MM.1S (cell line): ENCODE data around the gene REEP1.

ENCODE experiments used
- DNase-seq: peaks from one replicate; pipeline ENCODE4 v3.0.0-alpha.2; 2015
- H2AFZ ChIP-seq: fragments of 300-600 bp; sonication (generic); 2 replicates; pipeline ENCODE4 v1.6.0; 2016; ENCODE audit warnings: antibody characterized with exemption, low read length
- H3F3A ChIP-seq: fragments of 300-600 bp; sonication (generic); 2 replicates; pipeline ENCODE4 v1.6.1; 2016; ENCODE audit warnings: mild to moderate bottlenecking, antibody characterized with exemption, low read length, moderate library complexity, mixed read lengths; ENCODE audit not compliant: insufficient read depth
- H3K27ac ChIP-seq: fragments of 300-600 bp; sonication (generic); 2 replicates; pipeline ENCODE4 v1.5.1; 2016; ENCODE audit warnings: mild to moderate bottlenecking, low read length
- H3K27me3 ChIP-seq: fragments of 300-600 bp; sonication (generic); replicated peaks from 2 replicates; pipeline ENCODE4 v1.6.0; 2016; ENCODE audit warnings: low read length; ENCODE audit not compliant: insufficient read depth
- H3K36me3 ChIP-seq: fragments of 300-600 bp; sonication (generic); replicated peaks from 2 replicates; pipeline ENCODE4 v1.6.1; 2016; ENCODE audit warnings: mild to moderate bottlenecking, low read length, mixed read lengths; ENCODE audit not compliant: insufficient read depth
- H3K4me1 ChIP-seq: fragments of 300-600 bp; sonication (generic); 2 replicates; pipeline ENCODE4 v1.6.1; 2016; ENCODE audit warnings: low read length, mixed read lengths
- H3K4me2 ChIP-seq: fragments of 300-600 bp; sonication (generic); 2 replicates; pipeline ENCODE4 v1.6.0; 2016; ENCODE audit warnings: low read depth, low read length
- H3K4me3 ChIP-seq: fragments of 300-600 bp; sonication (generic); 2 replicates; pipeline ENCODE4 v1.5.1; 2016; ENCODE audit warnings: low read length, mixed read lengths
- H3K79me2 ChIP-seq: fragments of 300-600 bp; sonication (generic); 2 replicates; pipeline ENCODE4 v1.6.1; 2016; ENCODE audit warnings: mixed run types, low read length, mixed read lengths
- H3K9ac ChIP-seq: fragments of 300-600 bp; sonication (generic); 2 replicates; pipeline ENCODE4 v1.6.1; 2016; ENCODE audit warnings: low read length, mixed read lengths
- H3K9me2 ChIP-seq: fragments of 300-600 bp; sonication (generic); replicated peaks from 2 replicates; pipeline ENCODE4 v1.6.1; 2016; ENCODE audit warnings: mild to moderate bottlenecking, low read length, mixed read lengths; ENCODE audit not compliant: insufficient read depth
- H3K9me3 ChIP-seq: fragments of 300-600 bp; sonication (generic); replicated peaks from 2 replicates; pipeline ENCODE4 v1.6.1; 2016; ENCODE audit warnings: mild to moderate bottlenecking, low read length, mixed read lengths; ENCODE audit not compliant: insufficient read depth
- H4K20me1 ChIP-seq: fragments of 300-600 bp; sonication (generic); 2 replicates; pipeline ENCODE4 v1.6.1; 2016; ENCODE audit warnings: mild to moderate bottlenecking, low read length, moderate library complexity, mixed read lengths; ENCODE audit not compliant: insufficient read depth
- EZH2 ChIP-seq: fragments of 300-600 bp; sonication (generic); optimal IDR thresholded peaks from 2 replicates; pipeline ENCODE3; 2017; ENCODE audit warnings: low read depth, mild to moderate bottlenecking, antibody characterized with exemption, low read length, mixed read lengths
- EZH2phosphoT487 ChIP-seq: fragments of 300-600 bp; sonication (generic); IDR thresholded peaks from 2 replicates; pipeline ENCODE4 v1.6.1; 2018; ENCODE audit warnings: antibody characterized with exemption, low read length
- TF ChIP-seq, protein P1 (sequence below): fragments of 300-600 bp; sonication (generic); IDR thresholded peaks from 2 replicates; pipeline ENCODE4 v1.5.1; 2016; ENCODE audit warnings: antibody characterized with exemption, low read length, mixed read lengths

Gene REEP1

GRCh38 chr2:86195808-86196387 is 141.5 kb downstream of the REEP1 start:
- H4K20me1 ChIP-seq, result peaks cover 11% of the 10 kb centered on the region; the same call in 1 of the 2 replicates
- no peak for DNase-seq
- peaks cover 63% of the 10 kb centered on the region for H3K79me2 ChIP-seq
- peaks cover 26% of the 10 kb centered on the region for H3F3A ChIP-seq
- no peaks in the 10 kb centered on the region for H3K9me2 ChIP-seq
- no peaks in the 10 kb centered on the region for H3K27me3 ChIP-seq
- peak overlapping the region; percentile 99 for H3K9ac ChIP-seq
- H3K9me3 ChIP-seq, result no peaks in the 10 kb centered on the region
- peak overlapping the region; percentile 91 for H3K4me2 ChIP-seq
- H3K27ac ChIP-seq, result peak overlapping the region; percentile 99
- 0 out of 2 replicates have a peak, but pooled peaks cover 2% of the 10 kb centered on the region for H3K36me3 ChIP-seq
- H3K4me1 ChIP-seq, result peaks cover 23% of the 10 kb centered on the region
- peak overlapping the region; percentile 98 for H3K4me3 ChIP-seq
- H2AFZ ChIP-seq, result peak overlapping the region; percentile 77
- TF ChIP-seq EZH2phosphoT487 (no peak), EZH2 (no peak)
- TF ChIP-seq, protein P1, sequence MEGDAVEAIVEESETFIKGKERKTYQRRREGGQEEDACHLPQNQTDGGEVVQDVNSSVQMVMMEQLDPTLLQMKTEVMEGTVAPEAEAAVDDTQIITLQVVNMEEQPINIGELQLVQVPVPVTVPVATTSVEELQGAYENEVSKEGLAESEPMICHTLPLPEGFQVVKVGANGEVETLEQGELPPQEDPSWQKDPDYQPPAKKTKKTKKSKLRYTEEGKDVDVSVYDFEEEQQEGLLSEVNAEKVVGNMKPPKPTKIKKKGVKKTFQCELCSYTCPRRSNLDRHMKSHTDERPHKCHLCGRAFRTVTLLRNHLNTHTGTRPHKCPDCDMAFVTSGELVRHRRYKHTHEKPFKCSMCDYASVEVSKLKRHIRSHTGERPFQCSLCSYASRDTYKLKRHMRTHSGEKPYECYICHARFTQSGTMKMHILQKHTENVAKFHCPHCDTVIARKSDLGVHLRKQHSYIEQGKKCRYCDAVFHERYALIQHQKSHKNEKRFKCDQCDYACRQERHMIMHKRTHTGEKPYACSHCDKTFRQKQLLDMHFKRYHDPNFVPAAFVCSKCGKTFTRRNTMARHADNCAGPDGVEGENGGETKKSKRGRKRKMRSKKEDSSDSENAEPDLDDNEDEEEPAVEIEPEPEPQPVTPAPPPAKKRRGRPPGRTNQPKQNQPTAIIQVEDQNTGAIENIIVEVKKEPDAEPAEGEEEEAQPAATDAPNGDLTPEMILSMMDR, result no peak

GRCh38 chr2:86195055-86195807 is 142.2 kb downstream of the REEP1 start, which contains the start of gene IMMT:
Gene IMMT (minus strand): TSS chr2:86195462. CDS start chr2:86195382, 80 bp downstream.
- Histone ChIP-seq H3K79me2 (peaks cover 63% of the 10 kb centered on the region), H3K9me3 (no peaks in the 10 kb centered on the region), H2AFZ (peak within 1 kb of the TSS; percentile 77), H3K4me2 (peak within 1 kb of the TSS; percentile 91), H3F3A (peaks cover 26% of the 10 kb centered on the region), H3K9me2 (no peaks in the 10 kb centered on the region), H3K4me3 (peak within 1 kb of the TSS; percentile 98), H3K36me3 (0 out of 2 replicates have a peak, but pooled peaks cover 2% of the 10 kb centered on the region), H3K27ac (peak within 1 kb of the TSS; percentile 99), H3K27me3 (no peaks in the 10 kb centered on the region), H3K9ac (peak within 1 kb of the TSS; percentile 99), H4K20me1 (peaks cover 14% of the 10 kb centered on the region; the same call in 1 of the 2 replicates), H3K4me1 (peaks cover 19% of the 10 kb centered on the region)
- TF ChIP-seq, protein P1, result no peak
- TF ChIP-seq EZH2phosphoT487 (no peak), EZH2 (no peak)
- DNase-seq, result peak; percentile 95

DNA sequence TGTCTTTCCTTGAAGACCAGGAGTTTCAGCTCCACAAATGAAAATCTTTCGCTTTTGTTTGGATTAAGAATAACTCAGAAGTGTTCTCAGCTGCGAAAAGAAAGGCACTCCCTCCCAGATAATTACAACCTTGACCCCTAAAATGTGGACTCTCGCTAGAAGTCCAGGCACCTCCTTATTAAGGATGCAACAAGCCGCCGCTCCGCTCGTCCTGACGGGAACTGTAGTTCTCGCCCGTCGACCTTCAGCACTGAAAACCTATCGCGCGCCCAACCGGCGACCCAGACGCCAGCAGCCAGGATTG is 142.7 kb downstream of the REEP1 start:
- TF ChIP-seq EZH2, result no peak
- no peak for TF ChIP-seq EZH2phosphoT487
- TF ChIP-seq, protein P1, result no peak
- Histone ChIP-seq H3K4me3 (peak overlapping the region; percentile 98), H3K27ac (peak overlapping the region; percentile 99), H3K36me3 (0 out of 2 replicates have a peak, but pooled peaks cover 2% of the 10 kb centered on the region), H3K9me3 (no peaks in the 10 kb centered on the region), H3K79me2 (peaks cover 63% of the 10 kb centered on the region), H3K4me1 (peaks cover 18% of the 10 kb centered on the region), H3K9me2 (no peaks in the 10 kb centered on the region), H3F3A (peaks cover 26% of the 10 kb centered on the region), H3K4me2 (peak overlapping the region; percentile 91), H3K9ac (peak overlapping the region; percentile 99), H3K27me3 (no peaks in the 10 kb centered on the region), H4K20me1 (peaks cover 15% of the 10 kb centered on the region; the same call in 1 of the 2 replicates), H2AFZ (peak overlapping the region; percentile 77; the same call in 1 of the 2 replicates)
- DNase-seq, result no peak
